Skeletal muscle tissue (tissue), 4 donors: ENCODE data around the gene SATB2. TPM values are rescaled to one million over a fixed set of nuclear protein-coding genes. Genes with fewer than 3 reads are reported as not detected.

Experiments used
- H3K27ac ChIP-seq: one replicate; pipeline ENCODE4 v1.7.0; 2013; ENCODE audit warnings: mild to moderate bottlenecking, low read depth, low read length, inconsistent platforms
- H3K27me3 ChIP-seq, 3 donors: one replicate each; pipeline ENCODE4 v1.7.0; 2013; ENCODE audit warnings: low read length in 3 of 3; ENCODE audit not compliant: control insufficient read depth in 3 of 3, insufficient read depth in 3 of 3
- H3K36me3 ChIP-seq, 3 donors: one replicate each; pipeline ENCODE4 v1.7.0; 2013; ENCODE audit warnings: low read length in 3 of 3; ENCODE audit not compliant: control insufficient read depth in 3 of 3, insufficient read depth in 3 of 3
- H3K4me1 ChIP-seq, 3 donors: one replicate each; pipeline ENCODE4 v1.7.0; 2013; ENCODE audit warnings: low read length in 3 of 3, mild to moderate bottlenecking in 3 of 3; ENCODE audit not compliant: control insufficient read depth in 3 of 3, insufficient read depth in 3 of 3
- H3K4me3 ChIP-seq, 3 donors: one replicate each; pipeline ENCODE4 v1.7.0; 2013; ENCODE audit warnings: low read length in 3 of 3
- H3K9ac ChIP-seq, 3 donors: one replicate each; pipeline ENCODE4 v1.7.0; 2013; ENCODE audit warnings: low read length in 3 of 3, mild to moderate bottlenecking in 3 of 3, moderate library complexity in 2 of 3, low read depth in 1 of 3
- H3K9me3 ChIP-seq, 3 donors: one replicate each; pipeline ENCODE4 v1.7.0; 2013; ENCODE audit warnings: low read length in 3 of 3; ENCODE audit not compliant: control insufficient read depth in 3 of 3
- total RNA-seq: library from RNA; depleted of rRNA; stranded (reverse); fragments of >200 nt; gene quantifications from one replicate; pipeline ENCODE4 v1.2.3, GENCODE V29; 2014
- donor health status: Osteomylitis.

SATB2 gene
- total RNA-seq, 1 donor from 2014 or later, result 3.7 TPM

DNA sequence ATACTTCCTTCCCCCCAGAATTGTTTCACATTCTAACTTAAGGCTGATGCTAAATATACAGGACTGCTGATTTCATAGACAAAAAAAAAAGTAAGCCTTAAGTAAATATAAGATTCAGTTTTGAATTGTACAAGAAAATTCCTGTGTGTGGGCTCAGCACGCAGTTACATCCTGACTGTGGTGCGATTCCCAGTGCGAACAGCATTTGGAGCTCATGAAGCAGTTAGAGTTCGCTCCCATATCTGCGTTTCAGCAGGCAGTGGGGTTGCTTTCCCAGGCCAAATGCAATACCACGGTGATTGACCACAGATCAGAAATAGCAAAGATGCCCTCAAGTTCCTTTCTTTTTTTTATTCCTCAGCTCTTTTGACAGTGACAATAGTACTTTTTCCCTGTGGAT is 75.6 kb downstream of the SATB2 start:
- H3K36me3 ChIP-seq, result peaks cover 0 to 4% (median 0%) of the 10 kb centered on the region in 3 donors
- H3K4me1 ChIP-seq, result no peaks in the 10 kb centered on the region
- H3K27ac ChIP-seq, result no peak overlapping the region
- H3K27me3 ChIP-seq, result no peaks in the 10 kb centered on the region
- H3K9ac ChIP-seq, result no peak overlapping the region
- H3K9me3 ChIP-seq, result no peaks in the 10 kb centered on the region
- H3K4me3 ChIP-seq, result no peak overlapping the region

DNA sequence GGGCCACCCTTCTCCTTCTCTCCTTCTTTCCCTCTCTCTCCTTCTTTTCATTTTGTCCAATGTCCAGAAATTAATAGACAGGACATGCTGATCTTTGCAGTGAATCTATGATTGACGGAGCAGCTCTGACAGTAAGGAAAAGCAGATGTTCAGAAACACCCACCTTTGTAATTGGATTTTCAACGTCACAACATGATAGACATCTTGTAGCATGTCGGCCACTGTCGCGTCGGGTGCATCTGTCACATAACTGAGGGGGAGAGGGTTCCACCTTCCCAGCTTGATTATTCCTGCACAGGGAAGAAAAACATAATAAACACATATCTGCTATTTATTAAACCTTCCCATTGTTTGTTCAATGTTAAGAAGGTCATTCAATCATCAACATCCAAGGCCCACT is 76.2 kb downstream of the SATB2 start:
- Histone ChIP-seq H3K9me3 (no peaks in the 10 kb centered on the region), H3K27me3 (no peaks in the 10 kb centered on the region), H3K9ac (no peak overlapping the region)

DNA sequence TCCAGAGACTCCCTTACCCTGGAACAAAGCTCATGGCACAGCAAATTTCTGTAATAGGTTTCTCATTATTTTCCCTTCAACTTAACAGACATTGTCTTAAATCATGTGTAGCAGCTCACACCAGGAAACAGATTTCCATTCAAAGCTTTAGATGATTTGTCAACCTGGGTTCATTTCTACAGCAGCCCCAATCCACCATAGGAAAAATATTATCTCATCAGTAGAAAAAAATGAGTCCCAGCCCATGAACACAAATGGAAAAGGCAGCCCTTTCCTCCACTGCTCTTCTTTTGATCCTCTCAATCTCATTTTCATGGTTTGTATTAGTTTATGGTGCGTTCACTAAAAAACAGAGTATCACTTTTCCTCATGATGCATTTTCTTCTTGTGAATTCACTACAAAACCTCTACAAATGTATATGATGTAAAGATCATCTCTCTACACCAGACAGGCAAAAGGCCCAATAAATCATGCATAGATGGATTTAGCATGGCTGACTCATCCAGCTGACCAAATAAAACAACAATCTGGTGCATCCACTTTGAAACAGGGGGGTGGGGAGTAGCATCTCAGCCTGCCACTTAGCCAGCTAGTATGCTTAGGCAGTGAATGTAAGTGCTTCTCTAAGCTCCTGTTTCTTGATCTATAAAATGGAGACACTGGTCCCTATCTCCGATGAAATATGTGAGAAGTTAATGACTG is 78.6 kb downstream of the SATB2 start:
- H3K27me3 ChIP-seq, result no peaks in the 10 kb centered on the region
- H3K4me1 ChIP-seq, result no peaks in the 10 kb centered on the region
- H3K4me3 ChIP-seq, result no peak overlapping the region
- no peak overlapping the region for H3K9ac ChIP-seq
- H3K9me3 ChIP-seq, result no peaks in the 10 kb centered on the region
- no peak overlapping the region for H3K27ac ChIP-seq
- peaks cover 0 to 4% (median 0%) of the 10 kb centered on the region in 3 donors for H3K36me3 ChIP-seq

More for the DNA sequence above, 76.2 kb downstream of the SATB2 start:
- peaks cover 0 to 4% (median 0%) of the 10 kb centered on the region in 3 donors for H3K36me3 ChIP-seq
- H3K4me3 ChIP-seq, result no peak overlapping the region
- no peaks in the 10 kb centered on the region for H3K4me1 ChIP-seq
- no peak overlapping the region for H3K27ac ChIP-seq

DNA sequence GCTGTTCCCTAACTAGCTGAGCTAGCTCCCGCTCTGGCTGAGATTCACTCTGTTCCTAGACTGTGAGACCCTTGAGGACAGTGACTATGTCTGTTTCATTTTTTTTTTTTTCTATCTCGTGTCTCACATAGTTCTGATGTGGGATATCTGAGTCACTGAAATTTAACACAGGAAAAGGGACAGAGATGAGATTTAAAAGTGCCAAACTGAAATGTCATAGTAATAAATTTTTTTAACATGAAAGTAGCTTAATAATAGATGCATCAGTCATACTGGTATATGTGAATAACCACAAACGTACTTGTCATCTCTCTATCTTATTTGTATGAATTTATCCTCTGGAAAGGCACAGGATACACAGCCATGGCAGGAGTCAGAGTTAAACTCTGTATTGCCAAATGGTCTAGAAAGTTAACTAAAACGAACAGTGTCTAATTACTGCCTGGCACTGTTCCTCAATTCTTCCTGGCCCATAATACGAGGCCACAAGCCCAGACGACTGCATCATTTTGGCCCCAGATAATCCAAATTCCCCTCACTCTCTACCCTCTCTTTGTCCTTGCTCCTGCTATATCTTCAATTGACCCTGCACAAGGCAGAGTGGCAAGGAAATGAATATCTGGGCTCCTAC is 87.5 kb downstream of the SATB2 start:
- Histone ChIP-seq H3K4me3 (no peak overlapping the region), H3K27ac (no peak overlapping the region), H3K9ac (no peak overlapping the region), H3K4me1 (no peaks in the 10 kb centered on the region), H3K9me3 (no peaks in the 10 kb centered on the region), H3K27me3 (no peaks in the 10 kb centered on the region), H3K36me3 (no peaks in the 10 kb centered on the region)

DNA sequence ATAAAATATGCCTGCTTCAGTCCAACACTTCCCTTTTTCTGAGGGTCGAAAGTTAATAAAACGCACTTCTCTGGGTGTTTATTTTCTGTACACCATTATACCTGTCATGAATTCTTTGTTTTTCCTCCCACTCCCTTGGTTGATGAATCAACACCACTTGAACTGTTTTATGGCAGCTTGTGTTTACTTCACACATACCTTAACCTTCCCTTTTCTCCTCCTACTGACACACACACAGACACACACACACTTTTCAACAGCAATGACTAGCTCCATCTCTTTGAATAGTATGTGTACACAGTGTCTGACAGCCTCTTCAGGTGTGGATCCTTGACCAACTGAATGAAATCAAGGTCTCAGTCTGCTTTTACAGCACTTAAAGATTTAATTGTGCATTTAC is 91.3 kb downstream of the SATB2 start:
- no peaks in the 10 kb centered on the region for H3K9me3 ChIP-seq
- no peaks in the 10 kb centered on the region for H3K36me3 ChIP-seq
- no peaks in the 10 kb centered on the region for H3K4me1 ChIP-seq
- no peaks in the 10 kb centered on the region for H3K27me3 ChIP-seq
- no peak overlapping the region for H3K9ac ChIP-seq
- H3K4me3 ChIP-seq, result no peak overlapping the region
- no peak overlapping the region for H3K27ac ChIP-seq

DNA sequence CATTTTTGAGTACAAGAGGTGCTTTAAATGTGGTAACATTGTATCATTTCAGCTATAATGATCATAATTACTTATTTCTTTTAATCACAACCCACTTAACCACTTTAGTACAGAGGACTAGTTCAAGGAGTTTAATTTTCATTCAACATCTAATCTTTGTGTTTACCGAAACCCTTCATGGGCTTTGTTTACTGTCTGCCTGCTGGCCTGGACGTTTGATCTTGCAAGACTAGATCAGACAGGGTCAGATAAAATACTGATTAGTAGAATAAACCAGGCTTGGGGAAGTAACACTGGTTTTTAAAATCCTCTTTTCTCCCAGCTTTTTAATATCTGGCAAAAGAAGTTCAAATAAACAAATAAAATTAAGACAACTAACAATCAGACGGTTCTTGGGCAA is 93.6 kb downstream of the SATB2 start:
- H3K9ac ChIP-seq, result no peak overlapping the region
- H3K9me3 ChIP-seq, result no peaks in the 10 kb centered on the region
- H3K27ac ChIP-seq, result no peak overlapping the region
- H3K36me3 ChIP-seq, result no peaks in the 10 kb centered on the region
- no peak overlapping the region for H3K4me3 ChIP-seq
- no peaks in the 10 kb centered on the region for H3K4me1 ChIP-seq
- no peaks in the 10 kb centered on the region for H3K27me3 ChIP-seq

DNA sequence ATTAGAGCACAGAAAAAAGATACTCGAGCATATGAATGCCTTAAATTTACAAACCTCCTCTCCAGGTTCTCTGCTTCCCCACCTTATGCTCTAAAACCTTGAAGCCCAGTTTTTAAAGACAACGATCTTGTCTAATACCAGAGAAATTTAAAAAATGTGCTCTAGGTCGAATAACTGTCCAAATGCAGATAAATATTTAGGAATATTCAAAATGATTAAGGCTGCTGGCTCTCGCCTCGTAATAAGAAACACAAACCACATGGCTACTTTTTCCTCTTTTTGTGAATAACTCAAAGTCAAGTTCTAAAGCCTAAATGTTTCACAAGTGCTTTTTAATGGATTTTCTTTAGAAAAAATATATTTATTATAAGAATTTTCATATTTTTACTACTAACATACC is 101.3 kb downstream of the SATB2 start:
- H3K36me3 ChIP-seq, result no peaks in the 10 kb centered on the region
- H3K4me3 ChIP-seq, result no peak overlapping the region
- H3K9me3 ChIP-seq, result no peaks in the 10 kb centered on the region
- H3K27me3 ChIP-seq, result no peaks in the 10 kb centered on the region
- no peaks in the 10 kb centered on the region for H3K4me1 ChIP-seq
- no peak overlapping the region for H3K9ac ChIP-seq
- H3K27ac ChIP-seq, result no peak overlapping the region

DNA sequence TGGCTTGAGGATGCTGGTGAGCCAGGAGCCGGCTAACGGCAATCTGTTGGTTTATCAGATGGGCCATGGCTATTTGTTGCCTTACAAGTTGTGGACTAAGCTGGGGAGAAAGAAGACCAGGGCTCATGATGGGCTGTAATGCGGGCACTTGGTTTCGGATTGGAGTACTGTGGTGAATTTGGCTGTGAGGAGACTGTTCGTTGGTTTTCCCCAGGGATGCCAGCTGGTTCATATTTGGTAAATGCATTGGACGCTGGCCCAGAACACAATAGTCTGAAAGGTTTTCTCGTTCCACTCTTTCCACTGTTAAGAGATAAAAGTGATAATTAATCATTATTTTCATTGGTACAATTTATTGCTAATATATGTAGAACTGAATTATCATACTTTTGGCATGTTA is 108.9 kb downstream of the SATB2 start:
- Histone ChIP-seq H3K27ac (no peak overlapping the region), H3K4me3 (no peak overlapping the region)

DNA sequence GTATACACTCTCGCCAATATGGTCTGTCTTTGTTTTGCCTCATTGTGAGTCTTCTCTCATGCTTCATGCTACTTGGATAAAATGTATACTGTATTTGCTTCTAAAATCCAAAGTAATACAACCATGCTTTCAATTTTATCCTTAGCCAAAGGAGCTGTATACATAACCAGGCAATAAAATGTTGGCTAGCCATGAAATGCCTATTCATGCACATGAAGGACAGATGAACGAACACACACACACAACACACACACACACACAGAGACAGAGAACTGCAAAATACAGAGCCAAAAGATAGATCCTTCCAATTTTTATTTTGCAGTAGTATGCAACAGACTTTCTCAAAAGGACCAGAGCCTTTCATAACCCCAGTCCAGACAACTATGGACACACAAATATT is 113.7 kb downstream of the SATB2 start:
- no peaks in the 10 kb centered on the region for H3K4me1 ChIP-seq

More for the DNA sequence above, 108.9 kb downstream of the SATB2 start:
- Histone ChIP-seq H3K9me3 (no peaks in the 10 kb centered on the region), H3K27me3 (no peaks in the 10 kb centered on the region), H3K4me1 (no peaks in the 10 kb centered on the region), H3K36me3 (peaks cover 0 to 2% (median 0%) of the 10 kb centered on the region in 3 donors), H3K9ac (no peak overlapping the region)

DNA sequence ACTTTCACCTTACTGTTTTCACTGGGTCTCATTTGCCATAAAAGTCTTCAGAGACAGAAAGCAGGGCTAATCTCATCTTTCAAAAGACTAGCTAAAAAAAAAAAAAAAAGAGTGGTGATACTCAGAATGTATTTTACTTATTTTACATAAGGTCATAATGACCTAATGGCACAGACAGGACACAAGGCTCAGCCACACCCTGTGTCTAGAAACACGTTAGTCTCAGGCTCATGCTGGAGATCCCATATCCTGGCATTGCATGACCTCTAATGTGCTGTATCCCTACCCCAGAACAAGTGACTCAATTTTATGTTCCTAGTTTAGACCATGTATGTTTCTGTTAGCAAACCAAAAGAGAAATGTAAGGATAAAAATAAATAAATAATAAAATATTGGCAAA is 115.4 kb downstream of the SATB2 start:
- no peak overlapping the region for H3K9ac ChIP-seq
- H3K36me3 ChIP-seq, result no peaks in the 10 kb centered on the region
- no peaks in the 10 kb centered on the region for H3K27me3 ChIP-seq
- no peaks in the 10 kb centered on the region for H3K4me1 ChIP-seq
- H3K4me3 ChIP-seq, result no peak overlapping the region
- H3K9me3 ChIP-seq, result no peaks in the 10 kb centered on the region
- no peak overlapping the region for H3K27ac ChIP-seq

More for the DNA sequence above, 113.7 kb downstream of the SATB2 start:
- Histone ChIP-seq H3K27ac (no peak overlapping the region), H3K4me3 (no peak overlapping the region), H3K9ac (no peak overlapping the region), H3K9me3 (no peaks in the 10 kb centered on the region), H3K36me3 (peaks cover 0 to 2% (median 0%) of the 10 kb centered on the region in 3 donors), H3K27me3 (no peaks in the 10 kb centered on the region)
